ENCODE results near the gene ABCA8.

ABCA8 gene

DNA sequence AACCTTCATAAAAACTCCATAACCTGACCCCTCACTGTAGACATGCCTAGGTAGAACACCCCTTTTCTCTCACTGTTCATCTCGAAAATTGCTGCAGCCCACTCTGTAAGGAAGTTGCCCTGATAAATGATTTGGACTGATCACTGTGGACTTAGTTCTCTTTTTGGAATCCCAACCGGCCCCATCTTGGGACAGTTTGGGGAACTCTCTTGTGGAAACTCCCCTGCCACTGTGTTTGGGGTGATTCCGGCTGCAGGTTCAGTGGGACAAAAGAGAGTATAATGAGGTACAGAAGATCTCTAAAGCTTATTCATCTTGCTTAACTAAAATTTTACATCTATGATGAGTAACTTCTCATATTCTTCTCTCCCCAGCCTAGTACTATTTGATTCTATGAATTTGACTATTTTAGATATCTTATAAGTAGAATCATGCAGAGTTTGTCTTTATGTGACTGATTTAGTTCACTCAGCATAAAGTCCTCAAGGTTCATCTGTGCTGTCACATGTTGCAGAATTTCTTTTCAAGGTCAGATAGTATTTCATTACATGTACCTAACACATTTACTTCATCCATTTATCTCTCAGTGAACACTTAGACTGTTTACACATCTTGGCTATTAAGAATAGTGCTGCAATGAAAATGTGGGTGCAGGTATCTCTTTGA is 84.9 kb downstream of the ABCA8 start:
- no peaks in the 10 kb centered on the region for H3K36me3 ChIP-seq (ENCODE audit: control insufficient read depth in 1 of 2, insufficient read depth in 2 of 2, low read length in 2 of 2)
- no peaks in the 10 kb centered on the region for H3K9me3 ChIP-seq (ENCODE audit: control insufficient read depth in 1 of 2, low read length in 2 of 2)
- no peak overlapping the region for H3K27ac ChIP-seq (ENCODE audit: low read depth, low read length)
- H3K4me3 ChIP-seq (ENCODE audit: low read depth in 1 of 2, low read length in 2 of 2): no peak overlapping the region
- no peaks in the 10 kb centered on the region for H3K4me1 ChIP-seq (ENCODE audit: control insufficient read depth in 1 of 2, insufficient read depth in 2 of 2, low read length in 2 of 2)
- H3K9ac ChIP-seq (ENCODE audit: low read depth in 1 of 2, low read length in 2 of 2): no peak overlapping the region
- no peaks in the 10 kb centered on the region for H3K27me3 ChIP-seq (ENCODE audit: control insufficient read depth in 1 of 2, insufficient read depth in 2 of 2, low read length in 2 of 2)

DNA sequence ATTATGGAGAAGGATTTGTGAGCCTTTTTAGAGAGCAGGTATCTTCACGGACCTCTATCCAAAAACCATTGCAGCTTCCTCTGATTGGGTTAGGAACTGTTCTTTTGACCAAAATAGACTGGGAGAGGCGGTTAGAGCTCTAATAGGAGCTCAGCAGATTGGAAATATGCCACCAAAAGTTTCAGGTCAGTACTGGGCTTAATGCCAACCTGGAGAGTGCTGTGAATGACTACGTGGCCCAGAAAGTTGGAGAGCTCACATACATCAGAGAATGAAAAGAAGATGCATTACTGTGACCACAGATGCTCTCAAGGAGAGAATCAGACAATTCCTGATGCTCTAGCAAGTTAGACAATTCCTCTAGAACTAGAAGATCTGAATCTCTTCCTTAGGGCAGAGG is 86.5 kb downstream of the ABCA8 start:
- H3K4me3 ChIP-seq (ENCODE audit: low read depth in 1 of 2, low read length in 2 of 2): no peak overlapping the region
- H3K27me3 ChIP-seq (ENCODE audit: control insufficient read depth in 1 of 2, insufficient read depth in 2 of 2, low read length in 2 of 2): no peaks in the 10 kb centered on the region
- no peak overlapping the region for H3K27ac ChIP-seq (ENCODE audit: low read depth, low read length)

GRCh38 chr17:68867759-68868516 is 87.3 kb downstream of the ABCA8 start:
- H3K27ac ChIP-seq (ENCODE audit: low read depth, low read length): no peak overlapping the region
- no peaks in the 10 kb centered on the region for H3K36me3 ChIP-seq (ENCODE audit: control insufficient read depth in 1 of 2, insufficient read depth in 2 of 2, low read length in 2 of 2)
- H3K4me3 ChIP-seq (ENCODE audit: low read depth in 1 of 2, low read length in 2 of 2): no peak overlapping the region

More for the DNA sequence above, 86.5 kb downstream of the ABCA8 start:
- Histone ChIP-seq H3K4me1 (ENCODE audit: control insufficient read depth in 1 of 2, insufficient read depth in 2 of 2, low read length in 2 of 2) (no peaks in the 10 kb centered on the region), H3K36me3 (ENCODE audit: control insufficient read depth in 1 of 2, insufficient read depth in 2 of 2, low read length in 2 of 2) (no peaks in the 10 kb centered on the region), H3K9ac (ENCODE audit: low read depth in 1 of 2, low read length in 2 of 2) (no peak overlapping the region), H3K9me3 (ENCODE audit: control insufficient read depth in 1 of 2, low read length in 2 of 2) (no peaks in the 10 kb centered on the region)

DNA sequence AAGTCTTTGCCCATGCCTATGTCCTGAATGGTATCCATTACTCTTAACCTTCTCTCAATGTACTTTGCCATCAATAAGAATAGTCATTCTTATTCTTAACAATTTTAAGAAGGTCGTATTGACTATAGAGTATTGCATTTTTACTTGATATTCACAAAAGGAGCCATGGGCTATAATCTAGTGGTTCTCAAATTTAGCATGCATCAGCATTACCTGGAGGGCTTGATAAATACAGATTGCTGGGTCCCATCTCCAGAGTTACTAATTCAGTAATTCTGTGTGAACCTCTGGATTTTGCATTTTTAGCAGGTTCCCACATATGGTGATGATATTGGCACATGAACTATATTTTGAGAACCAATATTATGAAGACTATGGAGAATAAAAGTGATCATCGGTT is 89.6 kb downstream of the ABCA8 start:
- no peak overlapping the region for H3K27ac ChIP-seq (ENCODE audit: low read depth, low read length)
- peaks cover 0 to 7% of the 10 kb centered on the region in 2 donors for H3K4me1 ChIP-seq (ENCODE audit: control insufficient read depth in 1 of 2, insufficient read depth in 2 of 2, low read length in 2 of 2)
- no peaks in the 10 kb centered on the region for H3K9me3 ChIP-seq (ENCODE audit: control insufficient read depth in 1 of 2, low read length in 2 of 2)
- no peak overlapping the region for H3K9ac ChIP-seq (ENCODE audit: low read depth in 1 of 2, low read length in 2 of 2)
- H3K4me3 ChIP-seq (ENCODE audit: low read depth in 1 of 2, low read length in 2 of 2): no peak overlapping the region
- H3K36me3 ChIP-seq (ENCODE audit: control insufficient read depth in 1 of 2, insufficient read depth in 2 of 2, low read length in 2 of 2): no peaks in the 10 kb centered on the region
- H3K27me3 ChIP-seq (ENCODE audit: control insufficient read depth in 1 of 2, insufficient read depth in 2 of 2, low read length in 2 of 2): no peaks in the 10 kb centered on the region

More at GRCh38 chr17:68867759-68868516, 87.3 kb downstream of the ABCA8 start:
- no peaks in the 10 kb centered on the region for H3K9me3 ChIP-seq (ENCODE audit: control insufficient read depth in 1 of 2, low read length in 2 of 2)
- no peak overlapping the region for H3K9ac ChIP-seq (ENCODE audit: low read depth in 1 of 2, low read length in 2 of 2)
- no peaks in the 10 kb centered on the region for H3K4me1 ChIP-seq (ENCODE audit: control insufficient read depth in 1 of 2, insufficient read depth in 2 of 2, low read length in 2 of 2)
- no peaks in the 10 kb centered on the region for H3K27me3 ChIP-seq (ENCODE audit: control insufficient read depth in 1 of 2, insufficient read depth in 2 of 2, low read length in 2 of 2)

GRCh38 chr17:68863091-68863652 is 92.0 kb downstream of the ABCA8 start:
- Histone ChIP-seq H3K9me3 (ENCODE audit: control insufficient read depth in 1 of 2, low read length in 2 of 2) (peaks cover 0 to 4% of the 10 kb centered on the region in 2 donors), H3K27ac (ENCODE audit: low read depth, low read length) (no peak overlapping the region), H3K36me3 (ENCODE audit: control insufficient read depth in 1 of 2, insufficient read depth in 2 of 2, low read length in 2 of 2) (no peaks in the 10 kb centered on the region), H3K4me3 (ENCODE audit: low read depth in 1 of 2, low read length in 2 of 2) (no peak overlapping the region), H3K9ac (ENCODE audit: low read depth in 1 of 2, low read length in 2 of 2) (no peak overlapping the region), H3K4me1 (ENCODE audit: control insufficient read depth in 1 of 2, insufficient read depth in 2 of 2, low read length in 2 of 2) (peaks cover 0 to 7% of the 10 kb centered on the region in 2 donors), H3K27me3 (ENCODE audit: control insufficient read depth in 1 of 2, insufficient read depth in 2 of 2, low read length in 2 of 2) (no peaks in the 10 kb centered on the region)

- Histone ChIP-seq H3K4me1 (ENCODE audit: control insufficient read depth in 1 of 2, insufficient read depth in 2 of 2, low read length in 2 of 2) (peaks cover 0 to 7% of the 10 kb centered on the region in 2 donors), H3K9ac (ENCODE audit: low read depth in 1 of 2, low read length in 2 of 2) (no peak overlapping the region), H3K27me3 (ENCODE audit: control insufficient read depth in 1 of 2, insufficient read depth in 2 of 2, low read length in 2 of 2) (no peaks in the 10 kb centered on the region), H3K4me3 (ENCODE audit: low read depth in 1 of 2, low read length in 2 of 2) (no peak overlapping the region), H3K36me3 (ENCODE audit: control insufficient read depth in 1 of 2, insufficient read depth in 2 of 2, low read length in 2 of 2) (no peaks in the 10 kb centered on the region), H3K9me3 (ENCODE audit: control insufficient read depth in 1 of 2, low read length in 2 of 2) (peaks cover 0 to 4% of the 10 kb centered on the region in 2 donors), H3K27ac (ENCODE audit: low read depth, low read length) (no peak overlapping the region)
Observed at GRCh38 chr17:68861602-68862001, 93.6 kb downstream of the ABCA8 start.

- Histone ChIP-seq H3K36me3 (ENCODE audit: control insufficient read depth in 1 of 2, insufficient read depth in 2 of 2, low read length in 2 of 2) (no peaks in the 10 kb centered on the region), H3K9ac (ENCODE audit: low read depth in 1 of 2, low read length in 2 of 2) (no peak overlapping the region), H3K4me3 (ENCODE audit: low read depth in 1 of 2, low read length in 2 of 2) (no peak overlapping the region), H3K9me3 (ENCODE audit: control insufficient read depth in 1 of 2, low read length in 2 of 2) (peaks cover 0 to 4% of the 10 kb centered on the region in 2 donors), H3K27me3 (ENCODE audit: control insufficient read depth in 1 of 2, insufficient read depth in 2 of 2, low read length in 2 of 2) (no peaks in the 10 kb centered on the region), H3K27ac (ENCODE audit: low read depth, low read length) (no peak overlapping the region), H3K4me1 (ENCODE audit: control insufficient read depth in 1 of 2, insufficient read depth in 2 of 2, low read length in 2 of 2) (peaks cover 0 to 7% of the 10 kb centered on the region in 2 donors)
Observed at GRCh38 chr17:68860941-68861340, 94.3 kb downstream of the ABCA8 start.

DNA sequence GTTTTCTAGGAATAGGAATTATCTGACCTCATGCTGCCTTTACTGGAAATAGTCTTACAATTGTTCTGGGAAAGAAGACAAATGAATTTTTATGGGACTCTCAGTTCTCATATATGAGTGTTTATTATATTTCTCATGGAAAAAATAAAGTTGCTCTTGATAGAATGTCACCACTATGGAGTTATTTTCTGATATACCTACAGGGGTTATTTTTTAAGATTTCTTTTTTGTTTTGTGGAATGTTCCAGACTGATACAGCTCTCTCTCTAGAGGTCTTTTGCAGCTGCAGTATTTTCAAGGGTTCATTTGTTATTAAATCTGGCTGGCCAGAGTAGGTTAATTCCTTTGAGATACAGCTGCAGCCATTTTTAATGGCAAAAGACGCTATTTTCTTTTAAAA is 100.7 kb downstream of the ABCA8 start:
- Histone ChIP-seq H3K4me3 (ENCODE audit: low read depth in 1 of 2, low read length in 2 of 2) (no peak overlapping the region), H3K27me3 (ENCODE audit: control insufficient read depth in 1 of 2, insufficient read depth in 2 of 2, low read length in 2 of 2) (no peaks in the 10 kb centered on the region), H3K27ac (ENCODE audit: low read depth, low read length) (no peak overlapping the region), H3K4me1 (ENCODE audit: control insufficient read depth in 1 of 2, insufficient read depth in 2 of 2, low read length in 2 of 2) (no peaks in the 10 kb centered on the region), H3K9me3 (ENCODE audit: control insufficient read depth in 1 of 2, low read length in 2 of 2) (peaks cover 0 to 4% of the 10 kb centered on the region in 2 donors), H3K36me3 (ENCODE audit: control insufficient read depth in 1 of 2, insufficient read depth in 2 of 2, low read length in 2 of 2) (no peaks in the 10 kb centered on the region), H3K9ac (ENCODE audit: low read depth in 1 of 2, low read length in 2 of 2) (no peak overlapping the region)

DNA sequence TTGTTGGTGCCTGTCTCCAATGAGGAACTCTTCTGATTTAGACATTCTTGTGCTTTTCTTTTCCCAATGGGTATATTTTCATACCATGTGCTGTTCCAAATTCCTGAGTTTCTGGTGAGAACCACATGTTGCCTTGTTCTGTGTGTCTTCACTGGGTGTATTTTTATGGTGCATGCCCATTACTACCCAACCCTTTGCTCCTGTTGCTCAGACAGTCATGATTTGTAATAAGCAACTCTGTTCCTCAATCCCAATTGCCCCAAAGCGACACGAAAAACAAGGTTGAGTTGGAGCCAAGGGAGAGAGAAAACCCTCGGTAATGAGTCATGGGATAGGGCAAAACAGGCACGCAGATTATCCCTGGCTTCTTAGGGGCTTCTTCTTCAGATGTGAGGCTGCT is 101.8 kb downstream of the ABCA8 start:
- Histone ChIP-seq H3K27me3 (ENCODE audit: control insufficient read depth in 1 of 2, insufficient read depth in 2 of 2, low read length in 2 of 2) (no peaks in the 10 kb centered on the region), H3K9me3 (ENCODE audit: control insufficient read depth in 1 of 2, low read length in 2 of 2) (peaks cover 0 to under 1% of the 10 kb centered on the region in 2 donors), H3K9ac (ENCODE audit: low read depth in 1 of 2, low read length in 2 of 2) (no peak overlapping the region), H3K4me1 (ENCODE audit: control insufficient read depth in 1 of 2, insufficient read depth in 2 of 2, low read length in 2 of 2) (no peaks in the 10 kb centered on the region), H3K27ac (ENCODE audit: low read depth, low read length) (no peak overlapping the region), H3K36me3 (ENCODE audit: control insufficient read depth in 1 of 2, insufficient read depth in 2 of 2, low read length in 2 of 2) (no peaks in the 10 kb centered on the region), H3K4me3 (ENCODE audit: low read depth in 1 of 2, low read length in 2 of 2) (no peak overlapping the region)

DNA sequence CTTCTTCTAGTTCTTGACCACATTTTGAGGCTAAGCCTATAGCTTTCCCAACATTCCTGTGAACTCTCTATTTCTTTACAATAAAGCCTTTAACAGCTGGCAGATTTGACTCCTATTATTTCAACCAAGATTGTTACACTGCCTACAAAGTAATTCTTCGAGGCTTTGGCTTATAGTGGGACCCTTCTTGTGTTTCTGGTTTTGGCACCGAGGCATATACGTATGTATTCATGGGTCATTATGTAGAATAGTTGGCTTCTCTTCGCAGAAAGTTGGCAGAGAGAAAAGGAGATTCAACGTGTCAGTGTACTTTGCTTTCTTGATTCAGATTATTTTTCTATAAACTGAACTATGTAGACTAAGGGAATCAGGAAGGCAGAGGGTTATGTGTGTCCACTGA is 102.2 kb downstream of the ABCA8 start:
- Histone ChIP-seq H3K27me3 (ENCODE audit: control insufficient read depth in 1 of 2, insufficient read depth in 2 of 2, low read length in 2 of 2) (no peaks in the 10 kb centered on the region), H3K4me3 (ENCODE audit: low read depth in 1 of 2, low read length in 2 of 2) (no peak overlapping the region), H3K36me3 (ENCODE audit: control insufficient read depth in 1 of 2, insufficient read depth in 2 of 2, low read length in 2 of 2) (no peaks in the 10 kb centered on the region), H3K27ac (ENCODE audit: low read depth, low read length) (no peak overlapping the region), H3K4me1 (ENCODE audit: control insufficient read depth in 1 of 2, insufficient read depth in 2 of 2, low read length in 2 of 2) (no peaks in the 10 kb centered on the region), H3K9me3 (ENCODE audit: control insufficient read depth in 1 of 2, low read length in 2 of 2) (no peaks in the 10 kb centered on the region), H3K9ac (ENCODE audit: low read depth in 1 of 2, low read length in 2 of 2) (no peak overlapping the region)

Data from duodenal mucosa (tissue), 2 donors.